Activated CD8-positive, alpha-beta T cell treated with anti-CD3 and anti-CD28 coated beads for 36 hours (primary cell): Measurements from ENCODE around the gene KLHL8. TPM values are rescaled to one million over a fixed set of nuclear protein-coding genes. Genes with fewer than 3 reads are reported as not detected.

ENCODE experiments used
- ATAC-seq: fragments of 200-7000 bp; cut with Tn5 transposase; one replicate; pipeline ENCODE4 v1.10.0; 2021; ENCODE audit warnings: mild to moderate bottlenecking, moderate library complexity
- CTCF ChIA-PET: fragments of 350-600 bp; sonication (Branson Sonifier 250); formaldehyde crosslinking; loops from one replicate; lab custom pipeline; 2021; ENCODE audit warnings: antibody characterized with exemption; lab: Charles Lee
- POLR2A ChIA-PET: fragments of 350-600 bp; sonication (Branson Sonifier 250); formaldehyde crosslinking; loops from one replicate; lab custom pipeline; 2021; ENCODE audit warnings: antibody characterized with exemption; lab: Charles Lee
- DNase-seq: peaks from one replicate; pipeline ENCODE4 v3.0.0-alpha.2; 2020
- H3K27ac Mint-ChIP-seq: one replicate; pipeline ENCODE4 v1.8.0; 2021; ENCODE audit warnings: mild to moderate bottlenecking, mixed read lengths
- H3K27me3 Mint-ChIP-seq: one replicate; pipeline ENCODE4 v1.8.0; 2021; ENCODE audit warnings: mixed read lengths
- H3K36me3 Mint-ChIP-seq: one replicate; pipeline ENCODE4 v1.8.0; 2021; ENCODE audit warnings: low read depth, mixed read lengths
- H3K4me1 Mint-ChIP-seq: one replicate; pipeline ENCODE4 v1.8.0; 2021; ENCODE audit warnings: low read depth, mixed read lengths
- H3K4me3 Mint-ChIP-seq: one replicate; pipeline ENCODE4 v1.8.0; 2021; ENCODE audit warnings: mild to moderate bottlenecking, moderate library complexity, mixed read lengths
- H3K9me3 Mint-ChIP-seq: one replicate; pipeline ENCODE4 v1.8.0; 2021; ENCODE audit warnings: mixed read lengths
- CTCF ChIP-seq: fragments of 200-600 bp; IDR thresholded peaks from one replicate; pipeline ENCODE4 v1.8.0; 2022; ENCODE audit warnings: antibody characterized with exemption, mild to moderate bottlenecking
- intact Hi-C: fragments of 100-400 bp; cut with micrococcal nuclease; formaldehyde crosslinking; loops from one replicate; pipeline ENCODE4 v1.10.0; 2022
- total RNA-seq, 2 experiments: library from RNA; stranded (reverse); gene quantifications; one replicate each; pipeline ENCODE4 v1.2.3, GENCODE V29; 2021

KLHL8 gene
- total RNA-seq, 2 experiments from 2014 or later = 12.0 to 12.5 TPM

DNA sequence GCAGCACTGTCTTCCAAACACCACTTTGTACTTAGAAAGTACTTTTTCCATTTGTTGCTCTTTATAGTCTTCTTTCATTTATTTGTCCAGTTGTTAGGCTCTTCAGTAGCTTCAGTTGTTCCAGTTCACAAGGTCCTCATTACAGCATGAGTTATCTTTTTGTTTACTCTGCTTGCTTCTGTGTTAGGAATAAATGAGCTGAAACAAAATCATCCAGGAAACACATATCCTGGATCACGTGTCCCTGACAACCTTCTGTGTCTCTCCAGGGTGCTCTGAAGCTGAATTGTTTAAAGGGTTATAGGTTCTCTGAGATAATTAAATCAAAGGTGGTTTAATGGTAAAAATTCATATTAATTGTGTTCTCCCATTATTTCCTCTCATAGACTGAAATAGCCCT lies 19.9 kb upstream of the KLHL8 start:
- no peak for TF ChIP-seq CTCF
- Mint-ChIP-seq H3K27ac (no peak overlapping the region), H3K4me3 (no peak overlapping the region), H3K36me3 (no peaks in the 10 kb centered on the region), H3K9me3 (peaks cover 16% of the 10 kb centered on the region), H3K4me1 (no peaks in the 10 kb centered on the region), H3K27me3 (peaks cover 4% of the 10 kb centered on the region)
- ATAC-seq (no peak), DNase-seq (no peak)
- ChIA-PET POLR2A (interaction anchor here (0.6 kb wide), 1 partner anchor 43 kb away, joined by 3 read pairs; no protein-coding TSS in a partner anchor), CTCF (interaction anchor here (1.2 kb wide), 1 partner anchor 318 kb away, joined by 4 read pairs; no protein-coding TSS in a partner anchor)
- intact Hi-C loops = no loop called here

- intact Hi-C loops = no loop called here
- POLR2A ChIA-PET = no interaction called here
- CTCF ChIA-PET = interaction anchor here (1.2 kb wide), 1 partner anchor 318 kb away, joined by 4 read pairs; no protein-coding TSS in a partner anchor
- Mint-ChIP-seq H3K9me3 (peaks cover 16% of the 10 kb centered on the region), H3K4me3 (no peak overlapping the region), H3K4me1 (no peaks in the 10 kb centered on the region), H3K27ac (no peak overlapping the region), H3K36me3 (no peaks in the 10 kb centered on the region), H3K27me3 (peaks cover 4% of the 10 kb centered on the region)
- no peak for TF ChIP-seq CTCF
- DNase-seq (no peak), ATAC-seq (no peak)
These were observed 19.4 kb upstream of the KLHL8 start for GRCh38 chr4:87239821-87240220.

DNA sequence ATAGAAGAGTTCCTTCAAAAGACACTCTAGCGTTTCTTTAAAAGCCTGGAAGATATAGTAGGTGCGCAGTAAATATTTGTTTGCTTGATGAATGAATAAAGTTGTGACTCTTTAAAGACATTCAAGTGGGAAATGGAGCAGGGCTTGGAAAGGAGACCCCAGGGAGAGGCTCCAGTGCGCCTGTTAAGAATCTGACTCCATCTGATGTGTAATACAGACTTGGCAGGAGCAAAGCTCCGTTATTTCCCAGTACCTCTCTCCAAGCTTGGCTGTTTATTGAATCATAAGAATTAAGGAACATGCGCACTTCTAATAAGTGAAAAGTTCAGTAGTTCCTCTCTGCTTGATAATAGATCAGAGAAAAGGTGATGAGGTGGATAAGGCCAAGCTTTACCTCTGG lies 18.8 kb upstream of the KLHL8 start:
- intact Hi-C loops = no loop called here

DNA sequence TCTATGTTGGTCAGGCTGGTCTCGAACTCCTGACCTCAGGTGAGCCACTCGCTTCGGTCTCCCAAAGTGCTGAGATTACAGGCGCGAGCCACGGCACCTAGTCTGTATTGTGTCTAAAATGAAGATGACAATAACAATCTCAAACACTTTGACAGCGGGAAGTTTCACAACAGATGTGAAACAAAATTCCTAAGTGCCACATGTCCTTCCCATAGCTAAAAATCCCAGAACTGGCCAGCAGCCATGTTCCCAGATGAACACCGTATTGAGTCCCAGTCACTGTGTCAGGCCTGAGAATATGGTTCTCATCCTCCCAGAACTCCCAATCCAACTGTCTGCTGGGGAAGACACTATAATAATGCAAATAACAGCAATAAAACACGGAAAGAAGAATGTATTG lies 16.4 kb upstream of the KLHL8 start:
- POLR2A ChIA-PET = no interaction called here
- no peak for ATAC-seq
- no peak overlapping the region for H3K4me3 Mint-ChIP-seq

More for the DNA sequence above, 18.8 kb upstream of the KLHL8 start:
- Mint-ChIP-seq H3K4me3 (no peak overlapping the region), H3K4me1 (no peaks in the 10 kb centered on the region), H3K27ac (no peak overlapping the region), H3K27me3 (peaks cover 2% of the 10 kb centered on the region), H3K9me3 (peaks cover 16% of the 10 kb centered on the region), H3K36me3 (no peaks in the 10 kb centered on the region)
- ChIA-PET CTCF (interaction anchor here (1.0 to 5.5 kb wide), 5 partner anchors 12 to 317 kb away, joined by 3 to 50 read pairs (median 4); no protein-coding TSS in a partner anchor), POLR2A (no interaction called here)
- DNase-seq (no peak), ATAC-seq (no peak)
- no peak for TF ChIP-seq CTCF

More for the DNA sequence above, 16.4 kb upstream of the KLHL8 start:
- DNase-seq = no peak
- Mint-ChIP-seq H3K36me3 (no peaks in the 10 kb centered on the region), H3K9me3 (no peaks in the 10 kb centered on the region), H3K27ac (no peak overlapping the region), H3K4me1 (no peaks in the 10 kb centered on the region), H3K27me3 (peaks cover 5% of the 10 kb centered on the region)
- CTCF ChIA-PET = interaction anchor here (0.8 to 5.5 kb wide), 6 partner anchors 10 to 315 kb away, joined by 3 to 50 read pairs (median 6); partner anchors contain the start of gene KLHL8
- intact Hi-C loops = no loop called here
- no peak for TF ChIP-seq CTCF
